Keratinocyte (primary cell): ENCODE data around the gene P2RY8. TPM values are rescaled to one million over a fixed set of nuclear protein-coding genes. Genes with fewer than 3 reads are reported as not detected.

ENCODE experiments used
- DNase-seq: peaks from one replicate; pipeline ENCODE4 v3.0.0-alpha.2; 2011; ENCODE audit warnings: low read depth, missing footprints, low spot score
- FAIRE-seq: peaks from 2 replicates; lab custom pipeline; 2011; peaks lifted over from hg19 to GRCh38; lab: Jason Lieb, UNC
- H2AFZ ChIP-seq: 2 replicates; pipeline ENCODE4 v1.6.0; 2012; ENCODE audit warnings: low read length, control low read depth, inconsistent platforms; ENCODE audit not compliant: control insufficient read depth
- H3K27ac ChIP-seq: 2 replicates; pipeline ENCODE4 v1.5.1; 2011; ENCODE audit warnings: low read length; ENCODE audit not compliant: control insufficient read depth, insufficient read depth
- H3K27me3 ChIP-seq: 3 replicates; pipeline ENCODE4 v1.6.0; 2011; ENCODE audit warnings: low read length; ENCODE audit not compliant: control insufficient read depth, insufficient read depth; ENCODE audit errors: extremely low read depth
- H3K36me3 ChIP-seq, 2 experiments: 2 replicates in 1 of 2; 3 replicates in 1 of 2; pipeline ENCODE4 v1.5.1; 2011; ENCODE audit warnings: low read length in 2 of 2, mild to moderate bottlenecking in 1 of 2; ENCODE audit not compliant: control insufficient read depth in 2 of 2, insufficient read depth in 2 of 2; ENCODE audit errors: extremely low read depth in 1 of 2
- H3K4me1 ChIP-seq: 3 replicates; pipeline ENCODE4 v1.5.1; 2011; ENCODE audit warnings: low read length; ENCODE audit not compliant: control insufficient read depth, insufficient read depth; ENCODE audit errors: extremely low read depth
- H3K4me2 ChIP-seq: 3 replicates; pipeline ENCODE4 v1.6.0; 2011; ENCODE audit warnings: low read depth, low read length; ENCODE audit not compliant: control insufficient read depth, insufficient read depth; ENCODE audit errors: extremely low read depth
- H3K4me3 ChIP-seq, 3 experiments: fragments of 200-600 bp in 1 of 3; sonication (generic) in 1 of 3; 2 replicates in 2 of 3; 3 replicates in 1 of 3; pipeline ENCODE4 v1.5.1; 2011 to 2016; ENCODE audit warnings: low read length in 3 of 3, mild to moderate bottlenecking in 3 of 3, control low read depth in 2 of 3, inconsistent platforms in 1 of 3, low read depth in 1 of 3, mixed read lengths in 1 of 3, mixed run types in 1 of 3, moderate library complexity in 1 of 3; ENCODE audit not compliant: control insufficient read depth in 2 of 3, insufficient read depth in 2 of 3; ENCODE audit errors: extremely low read depth in 1 of 3
- H3K79me2 ChIP-seq: 2 replicates; pipeline ENCODE4 v1.6.0; 2012; ENCODE audit warnings: low read length; ENCODE audit not compliant: control insufficient read depth, insufficient read depth
- H3K9ac ChIP-seq: 3 replicates; pipeline ENCODE4 v1.6.0; 2011; ENCODE audit warnings: low read length; ENCODE audit not compliant: control insufficient read depth, insufficient read depth; ENCODE audit errors: extremely low read depth
- H3K9me1 ChIP-seq: 3 replicates; pipeline ENCODE4 v1.6.0; 2011; ENCODE audit warnings: low read length; ENCODE audit not compliant: control insufficient read depth, insufficient read depth; ENCODE audit errors: extremely low read depth
- H3K9me3 ChIP-seq: 2 replicates; pipeline ENCODE4 v1.5.1; 2012; ENCODE audit warnings: low read depth, low read length; ENCODE audit not compliant: control insufficient read depth
- H4K20me1 ChIP-seq: 3 replicates; pipeline ENCODE4 v1.6.0; 2011; ENCODE audit warnings: low read length; ENCODE audit not compliant: control insufficient read depth, insufficient read depth; ENCODE audit errors: extremely low read depth
- CTCF ChIP-seq, 3 experiments: IDR thresholded peaks in 1 of 3; conservative IDR thresholded peaks in 1 of 3; optimal IDR thresholded peaks in 1 of 3; 2 replicates in 2 of 3; 3 replicates in 1 of 3; pipeline versions ENCODE3 to v1.5.1; 2011; ENCODE audit warnings: low read length in 3 of 3, mild to moderate bottlenecking in 3 of 3, moderate library complexity in 2 of 3, control low read depth in 1 of 3, inconsistent platforms in 1 of 3; ENCODE audit not compliant: insufficient read depth in 2 of 3; ENCODE audit errors: extremely low read depth in 1 of 3
- EZH2 ChIP-seq: IDR thresholded peaks from one replicate; pipeline ENCODE4 v1.6.1; 2012; ENCODE audit warnings: inconsistent platforms, mild to moderate bottlenecking, low read length, moderate library complexity
- dilution Hi-C: fragments of 300-500 bp; cut with MboI; formaldehyde crosslinking; loops from one replicate; pipeline ENCODE4 v1.7.0; 2020; ENCODE audit warnings: low sequenced_read_pairs; ENCODE audit not compliant: extremely low pct_ligation_motif_present
- polyA plus RNA-seq, 5 experiments: library from polyadenylated mRNA; depleted of rRNA in 3 of 5; stranded (reverse) in 3 of 5; stranded (forward) in 1 of 5; unstranded in 1 of 5; fragments of >200 nt; gene quantifications; 1 replicate in 1 of 5; 2 replicates in 3 of 5; 3 replicates in 1 of 5; pipeline versions ENCODE4 v1.2.1 to v1.2.3, GENCODE V29; 2011 to 2012; ENCODE audit warnings: missing spikeins in 2 of 5, low read depth in 1 of 5, low replicate concordance in 1 of 5

P2RY8 gene
- polyA plus RNA-seq, 1 donor (not counting 4 experiments of a cell fraction or from before 2014, with no cell fraction given) = not detected

GRCh38 chrX:1481636-1482529, 55.1 kb downstream of the P2RY8 start:
- FAIRE-seq = no peak

GRCh38 chrX:1480082-1480785, 56.8 kb downstream of the P2RY8 start:
- H3K4me2 ChIP-seq = no peak overlapping the region
- no peaks in the 10 kb centered on the region for H4K20me1 ChIP-seq
- no peaks in the 10 kb centered on the region for H3K9me3 ChIP-seq
- no peak for TF ChIP-seq EZH2
- no peaks in the 10 kb centered on the region for H3K4me1 ChIP-seq
- no peak overlapping the region for H3K9ac ChIP-seq
- no peaks in the 10 kb centered on the region for H3K36me3 ChIP-seq
- no peaks in the 10 kb centered on the region for H3K79me2 ChIP-seq
- H3K27ac ChIP-seq = no peak overlapping the region
- no peaks in the 10 kb centered on the region for H3K9me1 ChIP-seq
- no peaks in the 10 kb centered on the region for H3K27me3 ChIP-seq
- FAIRE-seq = no peak
- H2AFZ ChIP-seq = no peak overlapping the region
- H3K4me3 ChIP-seq = no peak overlapping the region
- dilution Hi-C loops = no loop called here
- no peak for DNase-seq

More at GRCh38 chrX:1481636-1482529, 55.1 kb downstream of the P2RY8 start:
- peak overlapping the region; percentile 58 for H3K4me2 ChIP-seq
- dilution Hi-C loops = no loop called here
- H3K9ac ChIP-seq = no peak overlapping the region
- TF ChIP-seq EZH2 (no peak), CTCF (optimal IDR thresholded peaks at IDR 0.05 in 1 of 3, IDR thresholded peaks at IDR 0.05 in 1 of 3, conservative IDR thresholded peaks at IDR 0.05 in 1 of 3; ENCODE audit: extremely low read depth in 1 of 3, insufficient read depth in 2 of 3, low read length in 3 of 3) (no peak)
- H3K9me3 ChIP-seq = peaks cover 2% of the 10 kb centered on the region
- H3K27ac ChIP-seq = no peak overlapping the region
- H4K20me1 ChIP-seq = no peaks in the 10 kb centered on the region
- DNase-seq = no peak
- H3K4me1 ChIP-seq = no peaks in the 10 kb centered on the region
- no peak overlapping the region for H3K4me3 ChIP-seq
- no peaks in the 10 kb centered on the region for H3K79me2 ChIP-seq
- H3K9me1 ChIP-seq = no peaks in the 10 kb centered on the region
- H2AFZ ChIP-seq = no peak overlapping the region
- no peaks in the 10 kb centered on the region for H3K36me3 ChIP-seq
- no peaks in the 10 kb centered on the region for H3K27me3 ChIP-seq
